PFSK-1 (cell line): ENCODE measurements around the gene RAI2.

ENCODE experiments used
- POLR2AphosphoS5 ChIP-seq: IDR thresholded peaks from 2 replicates; pipeline ENCODE4 v1.6.1; 2012; ENCODE audit warnings: low read depth, mild to moderate bottlenecking, control low read depth, low read length, moderate library complexity
- SIN3A ChIP-seq: IDR thresholded peaks from 2 replicates; pipeline ENCODE4 v1.6.1; 2012; ENCODE audit warnings: mild to moderate bottlenecking, low read length, moderate library complexity, borderline replicate concordance; ENCODE audit not compliant: insufficient read depth
- TF ChIP-seq, protein P1 (sequence below), 2 experiments: IDR thresholded peaks; 2 replicates each; pipeline versions ENCODE4 v1.6.1 to v1.8.0; 2011 to 2012; ENCODE audit warnings: low read depth in 2 of 2, low read length in 2 of 2, control low read depth in 1 of 2, inconsistent platforms in 1 of 2, mild to moderate bottlenecking in 1 of 2, moderate library complexity in 1 of 2; ENCODE audit not compliant: insufficient read depth in 1 of 2

GRCh38 chrX:17830211-17830610, 30.9 kb downstream of the RAI2 start:
- TF ChIP-seq, protein P1, sequence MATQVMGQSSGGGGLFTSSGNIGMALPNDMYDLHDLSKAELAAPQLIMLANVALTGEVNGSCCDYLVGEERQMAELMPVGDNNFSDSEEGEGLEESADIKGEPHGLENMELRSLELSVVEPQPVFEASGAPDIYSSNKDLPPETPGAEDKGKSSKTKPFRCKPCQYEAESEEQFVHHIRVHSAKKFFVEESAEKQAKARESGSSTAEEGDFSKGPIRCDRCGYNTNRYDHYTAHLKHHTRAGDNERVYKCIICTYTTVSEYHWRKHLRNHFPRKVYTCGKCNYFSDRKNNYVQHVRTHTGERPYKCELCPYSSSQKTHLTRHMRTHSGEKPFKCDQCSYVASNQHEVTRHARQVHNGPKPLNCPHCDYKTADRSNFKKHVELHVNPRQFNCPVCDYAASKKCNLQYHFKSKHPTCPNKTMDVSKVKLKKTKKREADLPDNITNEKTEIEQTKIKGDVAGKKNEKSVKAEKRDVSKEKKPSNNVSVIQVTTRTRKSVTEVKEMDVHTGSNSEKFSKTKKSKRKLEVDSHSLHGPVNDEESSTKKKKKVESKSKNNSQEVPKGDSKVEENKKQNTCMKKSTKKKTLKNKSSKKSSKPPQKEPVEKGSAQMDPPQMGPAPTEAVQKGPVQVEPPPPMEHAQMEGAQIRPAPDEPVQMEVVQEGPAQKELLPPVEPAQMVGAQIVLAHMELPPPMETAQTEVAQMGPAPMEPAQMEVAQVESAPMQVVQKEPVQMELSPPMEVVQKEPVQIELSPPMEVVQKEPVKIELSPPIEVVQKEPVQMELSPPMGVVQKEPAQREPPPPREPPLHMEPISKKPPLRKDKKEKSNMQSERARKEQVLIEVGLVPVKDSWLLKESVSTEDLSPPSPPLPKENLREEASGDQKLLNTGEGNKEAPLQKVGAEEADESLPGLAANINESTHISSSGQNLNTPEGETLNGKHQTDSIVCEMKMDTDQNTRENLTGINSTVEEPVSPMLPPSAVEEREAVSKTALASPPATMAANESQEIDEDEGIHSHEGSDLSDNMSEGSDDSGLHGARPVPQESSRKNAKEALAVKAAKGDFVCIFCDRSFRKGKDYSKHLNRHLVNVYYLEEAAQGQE (IDR thresholded peaks at IDR 0.05; ENCODE audit: insufficient read depth in 1 of 2, low read depth in 2 of 2, low read length in 2 of 2), result no peak
- TF ChIP-seq POLR2AphosphoS5 (no peak), SIN3A (no peak)
